NB4 (cell line): ENCODE data around the gene RFC3.

Source experiments
- DNase-seq: peaks from one replicate; pipeline ENCODE4 v3.0.0; 2010; ENCODE audit warnings: low read depth
- H3K4me3 ChIP-seq: one replicate; pipeline ENCODE4 v1.5.1; 2011; ENCODE audit warnings: mild to moderate bottlenecking, low read depth, low read length, moderate library complexity
- MYC ChIP-seq: IDR thresholded peaks from 2 replicates; pipeline ENCODE4 v1.6.1; 2011; ENCODE audit warnings: low read depth, low read length
- POLR2A ChIP-seq: IDR thresholded peaks from 2 replicates; pipeline ENCODE4 v1.6.1; 2011; ENCODE audit warnings: mild to moderate bottlenecking; ENCODE audit not compliant: insufficient read length; ENCODE audit errors: extremely low read depth
- TF ChIP-seq, protein P1 (sequence below): IDR thresholded peaks from one replicate; pipeline ENCODE4 v1.5.1; 2012; ENCODE audit warnings: low read depth, low read length
- TF ChIP-seq, protein P2 (sequence below): IDR thresholded peaks from 2 replicates; pipeline ENCODE4 v1.6.1; 2011; ENCODE audit warnings: low read depth, low read length

The RFC3 gene

DNA sequence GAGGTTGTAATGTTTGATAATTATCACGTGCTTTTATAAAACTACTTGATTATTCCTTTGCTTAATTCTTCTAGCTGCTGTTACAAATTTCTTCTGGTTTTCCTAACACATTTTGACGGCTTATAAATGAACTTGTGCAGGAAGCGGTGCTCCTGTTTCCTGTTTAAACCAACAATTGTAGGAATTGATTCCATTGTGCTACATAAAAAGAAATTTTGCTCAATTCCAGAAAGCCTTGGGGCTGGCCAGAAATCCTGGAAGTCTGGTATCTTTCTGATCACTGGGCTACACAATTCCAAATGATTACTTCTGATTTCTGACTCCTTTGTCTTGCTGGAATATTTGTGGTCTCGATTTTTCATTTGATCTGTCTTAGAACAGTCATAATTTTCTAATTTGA lies 14.9 kb downstream of the RFC3 start:
- TF ChIP-seq, protein P1, sequence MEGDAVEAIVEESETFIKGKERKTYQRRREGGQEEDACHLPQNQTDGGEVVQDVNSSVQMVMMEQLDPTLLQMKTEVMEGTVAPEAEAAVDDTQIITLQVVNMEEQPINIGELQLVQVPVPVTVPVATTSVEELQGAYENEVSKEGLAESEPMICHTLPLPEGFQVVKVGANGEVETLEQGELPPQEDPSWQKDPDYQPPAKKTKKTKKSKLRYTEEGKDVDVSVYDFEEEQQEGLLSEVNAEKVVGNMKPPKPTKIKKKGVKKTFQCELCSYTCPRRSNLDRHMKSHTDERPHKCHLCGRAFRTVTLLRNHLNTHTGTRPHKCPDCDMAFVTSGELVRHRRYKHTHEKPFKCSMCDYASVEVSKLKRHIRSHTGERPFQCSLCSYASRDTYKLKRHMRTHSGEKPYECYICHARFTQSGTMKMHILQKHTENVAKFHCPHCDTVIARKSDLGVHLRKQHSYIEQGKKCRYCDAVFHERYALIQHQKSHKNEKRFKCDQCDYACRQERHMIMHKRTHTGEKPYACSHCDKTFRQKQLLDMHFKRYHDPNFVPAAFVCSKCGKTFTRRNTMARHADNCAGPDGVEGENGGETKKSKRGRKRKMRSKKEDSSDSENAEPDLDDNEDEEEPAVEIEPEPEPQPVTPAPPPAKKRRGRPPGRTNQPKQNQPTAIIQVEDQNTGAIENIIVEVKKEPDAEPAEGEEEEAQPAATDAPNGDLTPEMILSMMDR = no peak
- TF ChIP-seq, protein P2, sequence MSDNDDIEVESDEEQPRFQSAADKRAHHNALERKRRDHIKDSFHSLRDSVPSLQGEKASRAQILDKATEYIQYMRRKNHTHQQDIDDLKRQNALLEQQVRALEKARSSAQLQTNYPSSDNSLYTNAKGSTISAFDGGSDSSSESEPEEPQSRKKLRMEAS = no peak
- TF ChIP-seq POLR2A (no peak), MYC (no peak)
- H3K4me3 ChIP-seq = no peak overlapping the region

DNA sequence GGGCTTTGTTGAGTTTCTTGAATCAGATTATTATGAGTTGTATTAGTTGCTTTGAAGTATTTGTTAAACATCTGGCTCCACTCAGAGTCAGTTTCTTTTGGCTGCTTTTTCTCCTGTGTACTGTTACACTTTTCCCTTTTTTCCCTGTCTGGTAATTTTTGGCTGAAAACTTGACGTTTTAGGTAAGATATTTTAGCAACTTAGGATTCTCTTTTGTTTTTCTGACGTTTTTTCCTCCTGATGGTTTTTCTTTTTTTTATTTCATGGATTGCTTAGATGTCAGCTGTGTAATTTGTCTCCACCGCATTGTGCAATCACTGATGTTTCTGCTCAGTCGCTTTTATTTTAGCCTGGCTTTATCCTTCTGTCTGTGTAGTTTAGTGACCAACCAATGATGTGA lies 20.7 kb downstream of the RFC3 start:
- TF ChIP-seq, protein P2 = no peak
- no peak for TF ChIP-seq MYC
- TF ChIP-seq, protein P1 = no peak
- no peak for TF ChIP-seq POLR2A
- no peak for DNase-seq
- no peak overlapping the region for H3K4me3 ChIP-seq

More for the DNA sequence above, 14.9 kb downstream of the RFC3 start:
- no peak for DNase-seq

DNA sequence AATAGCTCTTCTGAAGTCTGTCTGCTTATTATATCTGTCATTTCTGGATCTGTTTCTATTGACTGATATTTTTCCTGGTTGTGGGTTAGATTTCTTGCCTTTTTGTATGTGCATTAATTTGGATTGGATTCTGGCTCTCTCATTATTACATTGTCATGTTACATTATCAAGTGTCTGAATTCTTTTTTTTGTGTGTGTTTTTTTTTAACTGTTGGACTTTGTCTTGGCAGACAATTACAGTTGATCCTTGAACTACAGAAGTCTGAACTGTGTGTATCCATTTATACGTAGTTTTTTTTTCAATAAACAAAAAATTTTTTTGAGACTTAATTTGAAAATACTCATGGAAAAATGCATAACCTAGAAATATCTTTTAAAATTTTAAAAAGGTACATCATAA lies 22.5 kb downstream of the RFC3 start:
- DNase-seq = no peak
- H3K4me3 ChIP-seq = no peak overlapping the region
- TF ChIP-seq MYC (no peak), POLR2A (no peak)
- TF ChIP-seq, protein P1 = no peak
- TF ChIP-seq, protein P2 = no peak

DNA sequence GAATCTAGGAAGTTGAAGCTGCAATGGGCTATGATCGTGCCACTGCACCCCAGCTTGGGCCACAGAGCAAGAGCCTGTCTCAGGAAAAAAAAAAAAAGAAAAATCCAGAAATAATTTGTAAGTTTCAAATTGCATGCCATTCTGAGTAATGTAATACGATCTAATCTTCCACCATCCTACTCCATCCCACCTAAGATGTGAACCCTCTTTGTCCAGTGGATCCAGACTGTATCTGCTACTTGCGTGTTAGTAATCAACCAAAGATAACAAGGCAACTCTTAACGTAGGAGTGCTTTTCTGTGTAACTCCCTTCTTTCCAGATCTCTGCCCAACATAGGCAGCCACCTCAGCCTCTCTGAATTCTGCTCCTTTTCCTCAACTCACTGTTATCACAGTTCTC lies 24.3 kb downstream of the RFC3 start:
- H3K4me3 ChIP-seq = no peak overlapping the region
- TF ChIP-seq MYC = no peak
- TF ChIP-seq, protein P2 = no peak
- TF ChIP-seq, protein P1 = no peak
- TF ChIP-seq POLR2A = no peak
- DNase-seq = no peak

DNA sequence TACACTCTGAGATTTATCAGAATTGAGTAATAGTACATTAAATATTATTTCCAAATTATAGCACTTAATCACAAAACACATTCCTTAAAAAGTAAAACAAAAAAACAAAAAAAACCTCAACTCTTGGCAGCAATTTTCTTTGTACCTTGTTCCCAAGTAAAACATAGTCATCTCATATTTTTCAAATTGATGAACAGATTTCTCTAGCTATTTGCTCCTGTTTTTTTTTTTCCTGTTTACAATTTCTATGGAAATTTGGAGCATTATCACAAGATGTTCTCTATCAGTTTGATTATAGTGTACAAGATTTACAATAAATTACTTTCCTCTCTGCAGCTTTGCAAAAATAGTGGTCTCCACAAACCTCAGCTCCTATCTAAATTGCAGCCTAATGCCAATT lies 25.0 kb downstream of the RFC3 start:
- H3K4me3 ChIP-seq = no peak overlapping the region
- no peak for DNase-seq
- TF ChIP-seq, protein P2 = no peak

DNA sequence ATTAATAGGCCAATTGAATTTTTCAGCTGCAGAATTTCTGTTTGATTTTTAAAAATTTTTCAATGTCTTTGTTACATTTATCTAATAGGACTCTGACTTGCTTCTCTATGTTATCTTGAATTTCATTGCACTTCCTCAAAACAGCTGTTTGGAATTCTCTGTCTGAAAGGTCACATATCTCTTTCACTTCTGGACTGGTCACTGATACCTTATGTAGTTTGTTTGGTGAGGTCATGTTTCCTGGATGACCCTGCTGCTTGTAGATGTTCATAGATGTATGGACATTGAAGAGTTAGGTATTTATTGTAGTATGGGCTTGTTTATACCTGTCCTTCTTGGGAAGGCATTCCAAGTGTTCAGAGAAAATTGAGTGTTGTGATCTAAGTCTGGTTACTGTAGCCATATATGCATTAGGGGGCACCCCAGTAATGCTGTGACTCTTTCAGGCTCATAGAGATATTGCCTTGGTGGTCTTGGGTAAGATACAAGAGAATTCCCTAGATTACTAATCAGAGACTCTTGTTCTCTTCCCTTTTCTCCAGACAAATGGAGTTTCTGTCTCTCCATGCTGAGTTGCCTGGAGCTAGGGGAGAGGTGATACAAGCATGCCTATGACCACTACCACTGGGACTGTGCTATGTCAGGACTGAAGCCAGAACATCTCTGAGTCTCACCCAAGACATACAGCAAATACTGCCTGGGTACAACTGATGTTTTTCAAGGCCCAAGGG lies 27.8 kb downstream of the RFC3 start:
- DNase-seq = no peak
- TF ChIP-seq, protein P2 = no peak
- TF ChIP-seq MYC = no peak
- TF ChIP-seq, protein P1 = no peak
- TF ChIP-seq POLR2A = no peak
- no peak overlapping the region for H3K4me3 ChIP-seq
